RWPE2 (cell line): ENCODE measurements around the gene HPDL.

ENCODE experiments used
- ATAC-seq: fragments of 200-7000 bp; cut with Tn5 transposase; 3 replicates; pipeline ENCODE4 v1.9.1; 2021; ENCODE audit warnings: low read depth
- DNase-seq: peaks from one replicate; pipeline ENCODE4 v3.0.0-alpha.2; 2020; ENCODE audit warnings: low spot score
- H3K27ac ChIP-seq: fragments of 450-650 bp; 2 replicates; pipeline ENCODE4 v1.5.1; 2017; ENCODE audit warnings: mild to moderate bottlenecking; ENCODE audit not compliant: poor library complexity, severe bottlenecking
- H3K27me3 ChIP-seq: fragments of 250-450 bp; sonication (Bioruptor Pico); 2 replicates; pipeline ENCODE4 v1.5.1; 2021; ENCODE audit warnings: mild to moderate bottlenecking, moderate library complexity; ENCODE audit not compliant: insufficient read depth, poor library complexity, severe bottlenecking
- H3K36me3 ChIP-seq: fragments of 250-450 bp; sonication (Bioruptor Pico); 2 replicates; pipeline ENCODE4 v1.5.1; 2020; ENCODE audit warnings: low read depth, mild to moderate bottlenecking, moderate library complexity
- H3K4me1 ChIP-seq: fragments of 250-450 bp; sonication (Bioruptor Pico); 2 replicates; pipeline ENCODE4 v1.5.1; 2021; ENCODE audit warnings: mild to moderate bottlenecking, moderate library complexity; ENCODE audit not compliant: insufficient read depth, poor library complexity, severe bottlenecking
- H3K4me3 ChIP-seq: fragments of 250-450 bp; sonication (Bioruptor Pico); 2 replicates; pipeline ENCODE4 v1.5.1; 2021; ENCODE audit warnings: mild to moderate bottlenecking, moderate library complexity; ENCODE audit not compliant: severe bottlenecking
- H3K9me3 ChIP-seq: fragments of 250-450 bp; sonication (Bioruptor Pico); 2 replicates; pipeline ENCODE4 v1.5.1; 2021; ENCODE audit warnings: mild to moderate bottlenecking, moderate library complexity; ENCODE audit not compliant: severe bottlenecking
- CTCF ChIP-seq: fragments of 450-650 bp; IDR thresholded peaks from one replicate; pipeline ENCODE4 v1.5.1; 2017; ENCODE audit warnings: mild to moderate bottlenecking, moderate library complexity; ENCODE audit not compliant: poor library complexity, severe bottlenecking

Gene HPDL

GRCh38 chr1:45302505-45303150 is 24.1 kb upstream of the HPDL start:
- no peak for TF ChIP-seq CTCF
- peaks cover 8% of the 10 kb centered on the region for H3K4me1 ChIP-seq

GRCh38 chr1:45303520-45304310 is 23.0 kb upstream of the HPDL start:
- peaks cover 8% of the 10 kb centered on the region for H3K4me1 ChIP-seq
- DNase-seq (peak; percentile 96), ATAC-seq (peak; percentile 93)
- peak overlapping the region; percentile 41 for H3K27ac ChIP-seq
- TF ChIP-seq CTCF = peak; percentile 81
- no peaks in the 10 kb centered on the region for H3K27me3 ChIP-seq
- H3K9me3 ChIP-seq = no peaks in the 10 kb centered on the region
- peak overlapping the region; percentile 60 for H3K4me3 ChIP-seq
- H3K36me3 ChIP-seq = no peaks in the 10 kb centered on the region

More at GRCh38 chr1:45302505-45303150, 24.1 kb upstream of the HPDL start:
- Histone ChIP-seq H3K36me3 (no peaks in the 10 kb centered on the region), H3K27me3 (no peaks in the 10 kb centered on the region), H3K27ac (peak overlapping the region; percentile 41), H3K9me3 (no peaks in the 10 kb centered on the region), H3K4me3 (peak overlapping the region; percentile 60)
- no peak for ATAC-seq
- no peak for DNase-seq

- no peak; the same call in 2 of the 3 replicates for ATAC-seq
- no peaks in the 10 kb centered on the region for H3K36me3 ChIP-seq
- peak; percentile 36 for TF ChIP-seq CTCF
Observed at GRCh38 chr1:45304311-45305081, 22.2 kb upstream of the HPDL start.

GRCh38 chr1:45305231-45305630 is 21.5 kb upstream of the HPDL start:
- Histone ChIP-seq H3K36me3 (no peaks in the 10 kb centered on the region), H3K27ac (no peak overlapping the region), H3K27me3 (no peaks in the 10 kb centered on the region), H3K4me1 (peaks cover 8% of the 10 kb centered on the region), H3K9me3 (no peaks in the 10 kb centered on the region), H3K4me3 (no peak overlapping the region)
- no peak for TF ChIP-seq CTCF
- no peak for DNase-seq
- ATAC-seq = no peak

More at GRCh38 chr1:45304311-45305081, 22.2 kb upstream of the HPDL start:
- Histone ChIP-seq H3K9me3 (no peaks in the 10 kb centered on the region), H3K27me3 (no peaks in the 10 kb centered on the region), H3K4me3 (peak overlapping the region; percentile 60), H3K4me1 (peaks cover 8% of the 10 kb centered on the region), H3K27ac (peak overlapping the region; percentile 41)
- no peak for DNase-seq
